Endodermal cell (in vitro differentiated cells): ENCODE measurements around the gene C16orf82. TPM values are rescaled to one million over a fixed set of nuclear protein-coding genes. Genes with fewer than 3 reads are reported as not detected.

Experiments used
- DNase-seq: peaks from one replicate; pipeline ENCODE4 v3.0.0-alpha.2; 2017
- H3K27ac ChIP-seq: 2 replicates; pipeline ENCODE4 v1.5.1; 2013; ENCODE audit warnings: mild to moderate bottlenecking, low read depth, low read length, moderate library complexity
- H3K27me3 ChIP-seq: 2 replicates; pipeline ENCODE4 v1.6.1; 2013; ENCODE audit warnings: mild to moderate bottlenecking, low read length, moderate library complexity; ENCODE audit not compliant: insufficient read depth, control insufficient read depth, poor library complexity, severe bottlenecking
- H3K36me3 ChIP-seq: 2 replicates; pipeline ENCODE4 v1.7.0; 2013; ENCODE audit warnings: mild to moderate bottlenecking, low read length, moderate library complexity; ENCODE audit not compliant: control insufficient read depth, insufficient read depth
- H3K4me1 ChIP-seq: one replicate; pipeline ENCODE4 v1.7.0; 2013; ENCODE audit warnings: low read length; ENCODE audit not compliant: control insufficient read depth, insufficient read depth
- H3K4me3 ChIP-seq: 2 replicates; pipeline ENCODE4 v1.5.1; 2013; ENCODE audit warnings: mild to moderate bottlenecking, low read length, moderate library complexity
- H3K9ac ChIP-seq: 2 replicates; pipeline ENCODE4 v1.6.1; 2013; ENCODE audit warnings: mild to moderate bottlenecking, low read length, moderate library complexity; ENCODE audit not compliant: poor library complexity, severe bottlenecking; ENCODE audit errors: extremely low read depth
- H3K9me3 ChIP-seq: 2 replicates; pipeline ENCODE4 v1.6.1; 2013; ENCODE audit warnings: mild to moderate bottlenecking, low read length, moderate library complexity; ENCODE audit not compliant: control insufficient read depth
- H3K27ac Mint-ChIP-seq: 2 replicates; pipeline ENCODE4 v1.8.0; 2020; ENCODE audit warnings: mixed read lengths
- H3K27me3 Mint-ChIP-seq: 2 replicates; pipeline ENCODE4 v1.8.0; 2021; ENCODE audit warnings: mild to moderate bottlenecking, mixed read lengths; ENCODE audit not compliant: insufficient read depth
- H3K36me3 Mint-ChIP-seq: 2 replicates; pipeline ENCODE4 v1.8.0; 2020; ENCODE audit warnings: low read depth, mixed read lengths
- H3K4me1 Mint-ChIP-seq: 2 replicates; pipeline ENCODE4 v1.8.0; 2020; ENCODE audit warnings: mixed read lengths
- H3K4me3 Mint-ChIP-seq: 2 replicates; pipeline ENCODE4 v1.8.0; 2020; ENCODE audit warnings: mild to moderate bottlenecking, moderate library complexity, mixed read lengths
- H3K9me3 Mint-ChIP-seq: 2 replicates; pipeline ENCODE4 v1.8.0; 2020; ENCODE audit warnings: mild to moderate bottlenecking, mixed read lengths
- CTCF ChIP-seq: fragments of 200-600 bp; sonication (generic); conservative IDR thresholded peaks from 2 replicates; pipeline ENCODE4 v1.5.0; 2021; ENCODE audit warnings: antibody characterized with exemption, mild to moderate bottlenecking
- WGBS, 2 experiments: methylation state at CpG; one replicate each; pipeline versions ENCODE4 v1.1.5 to v1.1.7; 2013; ENCODE audit warnings: missing lambda C conversion rate in 2 of 2, mixed read lengths in 1 of 2; ENCODE audit not compliant: insufficient coverage in 1 of 2, insufficient read length in 1 of 2; 5-methylcytosine and 5-hydroxymethylcytosine counted together
- total RNA-seq, 2 donors: library from RNA; stranded (reverse); fragmentation: NEBNext Ultra II Directional in 1 of 2; extraction: Animal tissue kit (Norgen Biotek cat#: 25700) in 1 of 2; gene quantifications; 2 replicates in 1 of 2; 3 replicates in 1 of 2; pipeline ENCODE4 v1.2.1, GENCODE V29; 2021

The C16orf82 gene
- total RNA-seq, 2 donors from 2014 or later: not detected

- Histone ChIP-seq H3K4me1 (no peaks in the 10 kb centered on the region), H3K27ac (no peak overlapping the region), H3K9ac (no peak overlapping the region), H3K4me3 (no peak overlapping the region), H3K27me3 (no peaks in the 10 kb centered on the region), H3K9me3 (no peaks in the 10 kb centered on the region), H3K36me3 (no peaks in the 10 kb centered on the region)
- H3K36me3 Mint-ChIP-seq: no peaks in the 10 kb centered on the region
- H3K9me3 Mint-ChIP-seq: no peaks in the 10 kb centered on the region
- no peak for DNase-seq
- no peak overlapping the region for H3K27ac Mint-ChIP-seq
- TF ChIP-seq CTCF: no peak
- H3K4me1 Mint-ChIP-seq: peaks cover 10% of the 10 kb centered on the region
- WGBS, 2 experiments: 69 to 84% methylated on average over 3 to 5 of the region's 5 CpGs
- H3K27me3 Mint-ChIP-seq: peaks cover 6% of the 10 kb centered on the region
- H3K4me3 Mint-ChIP-seq: no peak overlapping the region
Observed at GRCh38 chr16:27088216-27088615, 21.5 kb downstream of the C16orf82 start.

DNA sequence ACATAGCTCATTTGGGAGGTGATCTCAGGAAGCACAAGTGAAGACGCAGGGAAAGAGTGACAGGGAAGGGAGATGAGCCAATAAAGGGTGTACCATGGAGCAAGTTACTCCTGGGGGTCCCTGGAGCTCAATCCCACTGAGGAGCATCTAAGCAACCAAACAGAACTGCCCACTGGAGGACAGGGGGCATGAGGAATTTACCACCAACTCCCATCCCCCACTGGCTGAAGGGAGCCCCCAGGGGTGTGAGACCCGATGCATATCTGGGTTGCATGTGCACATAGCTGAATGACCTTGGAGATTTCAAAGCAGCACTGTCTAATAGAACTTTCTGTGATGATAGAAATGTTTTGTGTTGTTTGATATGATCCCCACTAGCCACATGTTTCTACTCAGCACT, 29.6 kb downstream of the C16orf82 start:
- H3K9me3 Mint-ChIP-seq: peaks cover 5% of the 10 kb centered on the region
- WGBS, 2 experiments: 86 to 97% methylated on average over 1 to 2 of the region's 2 CpGs
- no peak overlapping the region for H3K4me3 Mint-ChIP-seq
- no peaks in the 10 kb centered on the region for H3K36me3 ChIP-seq
- peaks cover 4% of the 10 kb centered on the region for H3K27me3 Mint-ChIP-seq
- H3K9me3 ChIP-seq: peaks cover 8% of the 10 kb centered on the region
- H3K27ac ChIP-seq: no peak overlapping the region
- H3K4me3 ChIP-seq: no peak overlapping the region
- H3K27ac Mint-ChIP-seq: no peak overlapping the region
- no peak overlapping the region for H3K9ac ChIP-seq
- no peak for TF ChIP-seq CTCF
- H3K4me1 ChIP-seq: no peaks in the 10 kb centered on the region
- no peak for DNase-seq
- H3K27me3 ChIP-seq: no peaks in the 10 kb centered on the region
- H3K36me3 Mint-ChIP-seq: no peaks in the 10 kb centered on the region
- H3K4me1 Mint-ChIP-seq: no peaks in the 10 kb centered on the region

- 77 to 94% methylated on average over 3 to 6 of the region's 6 CpGs for WGBS, 2 experiments
- H3K4me1 Mint-ChIP-seq: no peaks in the 10 kb centered on the region
- no peak for DNase-seq
- H3K4me3 Mint-ChIP-seq: no peak overlapping the region
- H3K36me3 ChIP-seq: no peaks in the 10 kb centered on the region
- H3K27me3 Mint-ChIP-seq: peaks cover 2% of the 10 kb centered on the region
- no peak overlapping the region for H3K4me3 ChIP-seq
- H3K27me3 ChIP-seq: no peaks in the 10 kb centered on the region
- H3K9ac ChIP-seq: no peak overlapping the region
- peaks cover 5% of the 10 kb centered on the region for H3K9me3 Mint-ChIP-seq
- no peak overlapping the region for H3K27ac ChIP-seq
- no peak for TF ChIP-seq CTCF
- no peak overlapping the region for H3K27ac Mint-ChIP-seq
- peaks cover 8% of the 10 kb centered on the region for H3K9me3 ChIP-seq
- no peaks in the 10 kb centered on the region for H3K36me3 Mint-ChIP-seq
- no peaks in the 10 kb centered on the region for H3K4me1 ChIP-seq
Observed at GRCh38 chr16:27097800-27098230, 31.1 kb downstream of the C16orf82 start.
